ENCODE results near the gene KRT33B.

GRCh38 chr17:41417576-41418015, 48.0 kb upstream of the KRT33B start:
- TF ChIP-seq CTCF (IDR thresholded peaks at IDR 0.05; ENCODE audit: insufficient read depth, low read length, poor library complexity, severe bottlenecking) = peak; percentile 53
- TF ChIP-seq EZH2phosphoT487 (conservative IDR thresholded peaks at IDR 0.05; ENCODE audit: low read length) = no peak

Measured in SU-DHL-6 (cell line).